ENCODE data around the gene NPHS2. TPM values are rescaled to one million over a fixed set of nuclear protein-coding genes. Genes with fewer than 3 reads are reported as not detected.

Gene NPHS2
- total and polyA plus RNA-seq, 2 donors (not counting 3 experiments of a cell fraction or from before 2014, with no cell fraction given) = not detected

DNA sequence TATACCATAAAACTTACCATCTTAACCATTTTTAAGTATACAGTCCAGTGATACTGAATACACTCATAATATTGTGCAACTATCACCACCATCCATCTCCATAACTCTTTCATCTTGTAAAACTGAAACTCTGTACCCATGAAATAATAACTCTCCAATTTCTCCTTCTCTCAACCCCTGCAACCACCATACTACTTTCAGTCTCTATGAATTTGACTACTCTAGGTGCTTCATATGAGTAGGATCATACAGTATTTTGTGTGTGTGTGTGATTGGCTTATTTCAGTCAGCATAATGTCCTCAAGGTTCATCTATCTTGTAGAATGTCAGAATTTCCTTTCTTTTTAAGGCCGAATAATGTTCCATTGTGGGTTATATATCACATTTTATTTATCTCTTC, 17.7 kb downstream of the NPHS2 start:
- CTCF ChIA-PET = no interaction called here
- Histone ChIP-seq H4K20me1 (replicated peaks; ENCODE audit: control insufficient read depth, extremely low read depth, insufficient read depth, low read length) (no peaks in the 10 kb centered on the region), H3K4me3 (replicated peaks in 1 of 3; ENCODE audit: insufficient read depth in 1 of 3, low read depth in 1 of 3, low read length in 3 of 3) (no peak overlapping the region), H3K27me3 (ENCODE audit: control insufficient read depth in 2 of 2, insufficient read depth in 2 of 2, low read length in 2 of 2) (peaks cover 3% of the 10 kb centered on the region in 2 experiments), H3K27ac (ENCODE audit: insufficient read depth, low read depth, low read length) (no peak overlapping the region), H3K9me3 (replicated peaks; ENCODE audit: control insufficient read depth, insufficient read depth, low read length) (no peaks in the 10 kb centered on the region), H3K36me3 (ENCODE audit: control insufficient read depth in 2 of 2, extremely low read depth in 1 of 2, insufficient read depth in 2 of 2, low read length in 2 of 2) (no peaks in the 10 kb centered on the region), H3K4me2 (ENCODE audit: insufficient read depth, low read length) (no peak overlapping the region), H3K79me2 (ENCODE audit: control insufficient read depth, insufficient read depth, low read length) (no peaks in the 10 kb centered on the region), H3K9me1 (replicated peaks; ENCODE audit: control insufficient read depth, extremely low read depth, insufficient read depth, low read length) (no peaks in the 10 kb centered on the region), H2AFZ (ENCODE audit: low read depth, low read length) (no peak overlapping the region), H3K9ac (replicated peaks; ENCODE audit: extremely low read depth, insufficient read depth, low read length) (no peak overlapping the region), H3K4me1 (ENCODE audit: control insufficient read depth, extremely low read depth, insufficient read depth, low read length) (no peaks in the 10 kb centered on the region)
- FAIRE-seq (no peak), DNase-seq (ENCODE audit: low read depth, low spot score) (no peak)
- dilution Hi-C loops (cut with MboI; ENCODE audit: extremely low pct_ligation_motif_present, low sequenced_read_pairs) (no loop called here), intact Hi-C loops (cut with micrococcal nuclease) (no loop called here)
- no peak for TF ChIP-seq POLR2A (IDR thresholded peaks at IDR 0.05; ENCODE audit: low read depth, low read length)
- no TSS peak for BruUV-seq (replicated peaks)
- POLR2A ChIA-PET = no interaction called here

DNA sequence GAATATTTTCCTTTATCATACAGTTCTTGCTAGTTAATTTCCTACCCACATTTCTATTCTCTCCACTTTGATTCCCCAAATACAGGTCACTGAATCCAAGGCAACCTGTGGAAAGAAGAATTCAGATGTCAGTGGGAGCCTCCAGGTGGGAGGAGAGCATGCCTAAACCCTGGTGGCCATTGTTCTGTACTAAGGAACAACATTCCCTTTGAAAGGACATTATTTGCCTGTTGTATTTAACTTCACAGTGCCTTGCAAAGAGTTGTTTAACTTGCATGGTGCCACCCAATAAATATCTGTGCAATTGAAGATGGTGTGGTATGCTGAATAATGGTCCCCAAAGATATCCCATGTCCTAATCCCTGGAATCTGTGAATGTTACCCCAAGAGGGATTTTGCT, 21.3 kb downstream of the NPHS2 start:
- CTCF ChIA-PET = no interaction called here
- H3K9ac ChIP-seq (replicated peaks; ENCODE audit: extremely low read depth, insufficient read depth, low read length) = no peak overlapping the region

More for the DNA sequence above, 21.3 kb downstream of the NPHS2 start:
- intact Hi-C loops (cut with micrococcal nuclease) (no loop called here), dilution Hi-C loops (cut with MboI; ENCODE audit: extremely low pct_ligation_motif_present, low sequenced_read_pairs) (no loop called here)
- FAIRE-seq (no peak), DNase-seq (ENCODE audit: low read depth, low spot score) (no peak)
- Histone ChIP-seq H3K9me3 (replicated peaks; ENCODE audit: control insufficient read depth, insufficient read depth, low read length) (no peaks in the 10 kb centered on the region), H3K4me3 (replicated peaks in 1 of 3; ENCODE audit: insufficient read depth in 1 of 3, low read depth in 1 of 3, low read length in 3 of 3) (no peak overlapping the region), H4K20me1 (replicated peaks; ENCODE audit: control insufficient read depth, extremely low read depth, insufficient read depth, low read length) (no peaks in the 10 kb centered on the region), H3K9me1 (replicated peaks; ENCODE audit: control insufficient read depth, extremely low read depth, insufficient read depth, low read length) (no peaks in the 10 kb centered on the region), H3K4me2 (ENCODE audit: insufficient read depth, low read length) (no peak overlapping the region), H3K27me3 (ENCODE audit: control insufficient read depth in 2 of 2, insufficient read depth in 2 of 2, low read length in 2 of 2) (no peaks in the 10 kb centered on the region), H3K79me2 (ENCODE audit: control insufficient read depth, insufficient read depth, low read length) (no peaks in the 10 kb centered on the region), H2AFZ (ENCODE audit: low read depth, low read length) (no peak overlapping the region), H3K27ac (ENCODE audit: insufficient read depth, low read depth, low read length) (no peak overlapping the region), H3K4me1 (ENCODE audit: control insufficient read depth, extremely low read depth, insufficient read depth, low read length) (no peaks in the 10 kb centered on the region), H3K36me3 (ENCODE audit: control insufficient read depth in 2 of 2, extremely low read depth in 1 of 2, insufficient read depth in 2 of 2, low read length in 2 of 2) (no peaks in the 10 kb centered on the region)
- BruUV-seq (replicated peaks) = no TSS peak
- POLR2A ChIA-PET = no interaction called here
- TF ChIP-seq JUN (IDR thresholded peaks at IDR 0.05; ENCODE audit: borderline replicate concordance, insufficient read depth, insufficient read length, low read depth) = no peak
- TF ChIP-seq MYC (IDR thresholded peaks at IDR 0.05; ENCODE audit: low read depth, low read length) = no peak
- TF ChIP-seq FOS (IDR thresholded peaks at IDR 0.05; ENCODE audit: borderline replicate concordance, insufficient read depth, low read length) = no peak
- no peak for TF ChIP-seq POLR2A (IDR thresholded peaks at IDR 0.05; ENCODE audit: low read depth, low read length)
- TF ChIP-seq, protein P1, sequence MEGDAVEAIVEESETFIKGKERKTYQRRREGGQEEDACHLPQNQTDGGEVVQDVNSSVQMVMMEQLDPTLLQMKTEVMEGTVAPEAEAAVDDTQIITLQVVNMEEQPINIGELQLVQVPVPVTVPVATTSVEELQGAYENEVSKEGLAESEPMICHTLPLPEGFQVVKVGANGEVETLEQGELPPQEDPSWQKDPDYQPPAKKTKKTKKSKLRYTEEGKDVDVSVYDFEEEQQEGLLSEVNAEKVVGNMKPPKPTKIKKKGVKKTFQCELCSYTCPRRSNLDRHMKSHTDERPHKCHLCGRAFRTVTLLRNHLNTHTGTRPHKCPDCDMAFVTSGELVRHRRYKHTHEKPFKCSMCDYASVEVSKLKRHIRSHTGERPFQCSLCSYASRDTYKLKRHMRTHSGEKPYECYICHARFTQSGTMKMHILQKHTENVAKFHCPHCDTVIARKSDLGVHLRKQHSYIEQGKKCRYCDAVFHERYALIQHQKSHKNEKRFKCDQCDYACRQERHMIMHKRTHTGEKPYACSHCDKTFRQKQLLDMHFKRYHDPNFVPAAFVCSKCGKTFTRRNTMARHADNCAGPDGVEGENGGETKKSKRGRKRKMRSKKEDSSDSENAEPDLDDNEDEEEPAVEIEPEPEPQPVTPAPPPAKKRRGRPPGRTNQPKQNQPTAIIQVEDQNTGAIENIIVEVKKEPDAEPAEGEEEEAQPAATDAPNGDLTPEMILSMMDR (IDR thresholded peaks at IDR 0.05; ENCODE audit: extremely low read depth in 1 of 2, insufficient read depth in 1 of 2, low read depth in 1 of 2, low read length in 2 of 2) = no peak
- no peak for TF ChIP-seq GATA2 (IDR thresholded peaks at IDR 0.05; ENCODE audit: insufficient read depth, insufficient read length, low read depth, low read length)
- TF ChIP-seq EZH2 (IDR thresholded peaks at IDR 0.05; ENCODE audit: borderline replicate concordance, low read depth, low read length, severe bottlenecking) = no peak
- TF ChIP-seq, protein P2, sequence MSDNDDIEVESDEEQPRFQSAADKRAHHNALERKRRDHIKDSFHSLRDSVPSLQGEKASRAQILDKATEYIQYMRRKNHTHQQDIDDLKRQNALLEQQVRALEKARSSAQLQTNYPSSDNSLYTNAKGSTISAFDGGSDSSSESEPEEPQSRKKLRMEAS (IDR thresholded peaks at IDR 0.05; ENCODE audit: insufficient read depth, insufficient read length) = no peak
- no peak for TF ChIP-seq POLR2AphosphoS5 (IDR thresholded peaks at IDR 0.05; ENCODE audit: insufficient read depth, low read depth, low read length)
